ENCODE measurements around the gene ADAM23.

DNA sequence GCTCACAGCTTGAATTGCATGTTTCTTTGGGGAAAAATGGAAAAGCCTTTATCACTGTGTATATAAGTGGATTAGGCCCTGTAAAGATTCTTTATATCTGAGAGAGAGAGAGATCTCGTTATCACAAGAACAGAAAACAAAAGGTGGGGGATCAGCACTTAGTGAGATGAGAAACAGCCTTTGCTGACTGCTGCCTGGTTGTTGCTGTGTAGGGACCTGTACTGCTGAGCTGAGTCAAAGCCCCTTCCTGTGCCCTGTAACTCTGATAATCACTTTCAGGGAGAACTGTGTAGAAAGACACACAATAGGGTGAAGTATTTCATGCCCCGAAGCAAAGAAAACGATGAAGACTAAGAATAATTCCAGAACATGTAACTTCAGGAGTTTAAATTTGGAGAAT is 168.4 kb downstream of the ADAM23 start:
- TF ChIP-seq EZH2phosphoT487 (IDR thresholded peaks at IDR 0.05; ENCODE audit: insufficient read depth, low read depth) (no peak), EZH2 (IDR thresholded peaks at IDR 0.05; ENCODE audit: insufficient read depth, poor library complexity, severe bottlenecking) (no peak)
